ENCODE data around the gene TEX36.
"Not testable (repeated sequence)": the region's sequence is repeated elsewhere in the genome, so short reads cannot be mapped to it uniquely, and the experiment has no call there.

Gene TEX36

DNA sequence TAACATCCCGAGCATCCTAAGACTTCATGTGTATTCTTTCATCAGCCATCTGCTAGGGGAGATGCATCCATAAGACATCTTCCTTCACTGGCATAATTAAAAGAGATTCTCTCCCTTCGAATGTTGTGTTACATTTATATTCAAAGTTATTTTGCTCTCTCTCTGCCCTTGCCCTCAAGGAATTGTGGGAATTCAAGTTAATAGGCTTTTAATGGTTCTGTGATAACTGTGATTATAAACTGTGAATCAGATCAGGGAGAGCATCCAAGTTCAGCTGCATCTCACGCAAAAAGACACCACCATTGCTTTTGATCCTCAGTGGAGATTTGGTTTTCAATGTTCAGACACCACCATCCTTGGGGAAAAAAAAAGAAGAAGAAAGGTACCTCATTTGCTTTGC, 9.2 kb upstream of the TEX36 start:
- no peak for DNase-seq (ENCODE audit: low spot score)

DNA sequence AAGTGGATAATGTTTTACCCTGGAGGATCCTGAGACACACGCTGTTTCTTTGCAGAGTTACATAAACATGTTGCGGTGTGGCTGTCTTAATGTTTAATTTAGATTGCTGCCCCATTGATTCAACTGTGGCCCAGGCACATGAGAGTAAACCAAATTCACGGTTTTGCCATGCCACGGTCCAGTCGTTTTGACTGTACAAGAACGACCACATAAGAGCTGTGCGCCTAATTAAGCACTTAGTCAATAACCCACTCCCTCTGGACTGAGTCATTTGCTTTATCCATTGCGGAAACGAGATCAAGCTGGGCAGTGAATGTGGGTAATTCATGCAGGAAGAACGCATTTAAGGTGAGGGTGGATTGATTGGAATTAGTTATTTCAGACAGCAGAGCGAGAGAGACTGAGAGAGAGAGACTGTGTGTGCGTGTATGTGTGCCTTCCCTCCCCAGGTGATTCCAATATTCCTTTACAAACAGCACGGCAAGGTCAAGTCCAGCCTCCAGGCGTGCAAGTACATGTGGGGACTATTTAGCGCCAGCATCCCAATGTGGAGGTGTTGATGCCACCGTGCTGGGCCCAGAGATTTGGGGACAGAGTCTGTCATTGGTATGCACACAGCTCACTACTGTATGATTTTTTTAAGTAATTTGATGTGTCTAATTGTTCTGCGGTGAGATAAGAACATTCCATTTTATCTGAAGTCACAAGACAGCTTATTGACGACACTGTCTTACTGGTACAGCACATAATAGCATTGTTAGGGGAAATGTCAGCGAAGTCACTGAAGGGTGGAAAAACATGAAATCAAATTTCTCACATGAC, 8.4 kb upstream of the TEX36 start:
- DNase-seq (ENCODE audit: low spot score): no peak

DNA sequence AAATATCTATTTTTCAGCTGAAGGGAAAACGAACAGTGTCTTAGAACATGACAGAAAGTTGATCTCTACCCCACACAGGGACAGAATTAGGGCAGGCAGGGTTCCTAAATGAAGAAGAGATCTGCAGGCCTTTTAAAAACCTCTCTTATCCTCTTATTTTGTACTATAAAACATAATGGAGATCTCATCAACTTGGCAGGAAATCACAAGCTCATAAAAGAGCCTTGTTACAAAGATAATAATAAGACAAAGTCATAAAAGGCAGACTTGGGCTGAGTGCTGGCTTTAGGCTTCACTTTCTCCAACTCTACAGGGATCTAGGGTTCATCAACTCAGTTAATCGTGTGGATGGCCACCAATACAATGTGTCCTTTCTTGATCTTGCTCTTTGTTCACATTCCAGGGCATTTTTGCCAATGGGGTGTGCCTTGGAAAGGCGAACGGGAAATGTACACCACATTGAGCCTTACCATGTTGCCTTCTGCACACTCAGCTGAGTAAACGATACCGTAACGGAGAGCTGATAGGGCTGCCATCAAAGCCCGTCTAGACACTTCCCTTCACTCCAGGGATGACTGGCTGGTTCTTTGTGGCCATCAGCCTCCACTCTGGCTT, 7.1 kb upstream of the TEX36 start:
- no peak for DNase-seq (ENCODE audit: low spot score)

DNA sequence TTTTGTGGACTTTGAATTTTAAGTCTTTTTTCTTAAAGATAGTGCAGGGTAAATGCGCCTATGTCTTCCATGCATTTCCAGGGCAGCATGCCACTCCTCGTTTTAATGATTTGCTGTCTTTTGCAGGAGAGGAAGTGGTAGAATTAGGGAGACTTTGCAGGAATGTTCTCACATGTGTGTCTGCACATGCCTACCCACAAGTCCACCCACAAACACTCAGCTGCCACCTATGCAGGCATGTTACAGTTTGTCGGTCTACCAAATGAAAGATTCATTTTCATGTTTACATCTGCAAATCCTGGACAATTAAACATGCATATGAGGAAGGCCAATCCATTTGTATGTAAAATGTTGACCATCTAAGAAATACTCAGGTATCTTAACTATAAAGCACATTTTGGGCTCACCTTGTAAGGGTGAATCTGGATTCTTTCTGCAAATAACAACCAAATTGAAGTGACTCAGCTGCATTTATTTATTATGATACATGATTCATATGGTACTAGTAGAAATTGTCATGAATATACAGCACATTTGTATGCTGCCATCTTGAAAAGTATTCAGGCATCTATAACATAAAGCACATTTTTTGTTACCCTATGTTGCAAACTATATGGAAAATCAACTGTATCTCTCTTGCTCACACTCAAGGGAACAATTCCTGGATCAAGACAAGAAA, 4.7 kb upstream of the TEX36 start:
- DNase-seq (ENCODE audit: low spot score): no peak

DNA sequence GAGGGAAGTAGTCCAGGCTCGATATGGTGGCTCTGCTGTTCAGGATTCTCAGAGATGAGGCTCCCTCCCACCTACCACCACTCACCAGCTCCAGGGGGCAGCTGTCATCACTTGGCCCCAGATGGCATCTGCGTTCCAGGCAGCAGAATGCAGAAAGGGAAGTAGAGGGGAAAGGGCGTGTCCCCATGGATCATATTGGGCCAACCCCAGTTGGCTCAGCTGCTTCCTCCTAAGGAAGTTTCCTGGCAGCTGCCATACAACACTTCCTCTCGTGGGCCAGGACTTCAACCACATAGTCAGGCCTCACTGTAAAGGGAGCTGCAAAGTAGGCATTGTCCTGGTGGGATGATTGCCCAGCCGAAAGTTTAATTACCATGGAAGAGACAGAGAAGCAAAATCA, 1.6 kb upstream of the TEX36 start:
- no peak for DNase-seq (ENCODE audit: low spot score)

DNA sequence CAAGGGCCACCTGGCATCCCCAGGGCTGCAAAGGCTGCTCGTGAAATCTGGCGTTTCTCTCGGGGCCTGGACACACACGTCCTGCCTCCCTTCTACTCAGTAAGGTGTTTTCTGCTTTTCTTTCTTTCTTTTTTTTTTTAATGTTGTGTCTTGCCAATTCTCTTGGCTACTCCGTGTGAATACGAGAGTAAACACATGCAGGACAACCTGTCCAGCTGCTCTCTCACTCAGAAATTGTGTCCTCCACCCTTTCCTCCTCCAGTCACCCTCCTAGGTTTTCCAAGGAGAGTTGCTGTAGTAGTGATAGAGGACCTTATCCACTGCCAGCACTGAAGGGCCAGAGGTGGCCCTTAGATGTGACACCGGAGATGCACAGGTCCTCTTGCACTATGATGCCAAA, 858 bp upstream of the TEX36 start:
- no peak for DNase-seq (ENCODE audit: low spot score)

DNA sequence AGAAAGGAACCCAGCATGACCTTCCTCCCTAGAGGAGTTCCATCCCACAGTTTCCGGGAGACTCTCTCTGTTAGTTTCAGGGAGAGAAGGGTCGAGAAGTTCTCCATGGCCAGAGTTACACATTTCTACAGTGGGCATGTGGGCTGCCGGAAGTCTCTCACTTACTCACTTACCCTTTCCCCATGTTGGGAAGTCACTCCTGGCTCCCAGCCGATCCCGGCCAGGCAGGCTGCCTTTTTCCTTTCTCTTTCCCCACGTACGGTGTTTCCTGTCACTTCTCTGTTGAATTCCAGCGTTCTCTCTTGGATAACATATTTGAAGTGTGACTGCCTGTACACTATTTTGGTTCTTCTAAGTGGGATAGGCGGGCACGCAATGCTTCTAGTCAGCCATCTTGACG, 3.5 kb downstream of the TEX36 start:
- DNase-seq (ENCODE audit: low spot score): no peak

DNA sequence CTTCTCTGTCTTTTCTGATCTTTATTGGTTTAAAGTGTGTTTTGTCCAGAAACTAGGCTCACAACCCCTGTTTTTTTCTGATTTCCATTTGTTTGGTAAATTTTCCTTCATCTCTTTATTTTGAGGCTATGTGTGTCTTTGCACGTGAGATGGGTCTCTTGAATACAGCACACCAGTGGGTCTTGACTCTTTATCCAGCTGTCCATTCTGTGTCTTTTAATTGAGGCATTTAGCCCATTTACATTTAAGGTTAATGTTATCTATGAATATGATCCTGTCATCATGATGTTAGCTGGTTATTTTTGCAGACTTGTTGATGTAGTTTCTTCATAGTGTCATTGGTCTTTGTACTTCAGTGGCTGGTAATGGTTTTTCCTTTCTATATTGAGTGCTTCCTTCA, 10.1 kb downstream of the TEX36 start:
- DNase-seq (ENCODE audit: low spot score): no peak

DNA sequence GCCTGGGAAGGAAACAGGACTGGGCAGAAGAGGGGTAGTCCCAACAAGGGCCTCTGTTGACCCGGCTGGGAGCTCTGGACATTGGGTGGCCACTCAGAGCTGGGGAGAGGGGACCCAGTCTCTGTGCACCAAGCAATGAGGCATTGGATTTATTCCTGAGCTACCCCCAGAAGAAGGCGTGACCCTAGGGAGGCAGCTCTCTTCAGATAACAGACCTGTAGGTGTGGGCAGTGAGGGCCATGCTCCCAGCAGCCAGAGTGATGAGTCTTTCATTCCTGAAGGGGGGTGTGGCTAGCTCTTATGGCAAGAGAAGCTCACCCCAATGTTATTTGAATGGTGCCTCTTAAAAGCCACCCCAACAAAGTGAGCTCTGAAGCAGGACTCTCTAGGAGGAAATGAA, 20.4 kb downstream of the TEX36 start:
- DNase-seq (ENCODE audit: low spot score): no peak

DNA sequence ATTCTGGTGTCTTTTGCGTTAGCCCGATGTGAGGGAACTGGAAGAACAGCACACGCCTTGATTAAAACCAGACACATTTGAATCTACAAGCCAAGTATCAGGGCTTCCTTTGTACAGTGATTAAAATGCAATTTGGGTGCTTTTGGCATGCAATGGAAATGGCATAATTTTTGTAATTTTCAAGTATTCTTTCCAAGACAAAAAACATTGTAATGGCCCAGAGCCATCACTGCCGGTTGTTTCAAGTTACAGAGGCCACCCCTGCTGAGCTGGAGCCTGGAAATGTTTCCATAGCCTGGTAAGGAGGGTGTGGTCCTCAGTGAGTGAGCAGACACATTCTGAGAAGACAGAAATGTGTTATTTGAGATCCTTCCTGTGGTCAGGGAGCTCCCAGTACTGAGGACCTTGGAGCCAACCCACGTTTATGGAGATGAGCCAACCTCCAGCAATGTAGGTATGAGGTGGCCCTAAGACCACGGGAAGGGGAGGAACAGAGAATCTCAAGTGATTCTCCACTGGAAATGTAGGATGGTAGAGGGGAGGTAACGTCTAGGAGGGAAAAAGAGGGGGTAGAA, 20.9 kb downstream of the TEX36 start:
- DNase-seq (ENCODE audit: low spot score): no peak

DNA sequence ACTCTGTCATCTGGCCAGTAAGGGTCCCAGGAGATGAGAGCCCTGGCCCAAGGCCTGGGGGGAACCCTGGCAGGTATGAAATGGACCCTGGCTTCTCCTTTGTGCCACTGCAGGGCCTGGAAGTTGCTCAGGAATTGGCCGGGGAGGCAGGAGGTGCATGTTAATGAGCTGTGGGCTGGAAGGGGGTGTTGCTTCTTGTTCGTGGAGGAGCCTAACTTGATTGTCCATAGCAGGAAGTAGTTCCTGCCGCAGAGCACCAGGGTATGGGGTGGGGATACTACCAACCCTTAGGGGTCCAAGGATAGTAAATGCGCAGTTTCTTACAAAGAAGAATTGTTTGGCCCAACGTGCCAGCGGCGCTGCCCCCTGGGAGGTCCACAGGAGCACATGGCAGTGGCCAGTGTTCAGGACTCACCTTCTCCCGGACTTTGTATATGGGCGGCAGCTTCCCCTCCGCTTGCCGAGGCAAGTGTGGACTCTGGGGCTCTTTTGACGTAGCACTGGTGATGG, 21.5 kb downstream of the TEX36 start:
- DNase-seq (ENCODE audit: low spot score): no peak

DNA sequence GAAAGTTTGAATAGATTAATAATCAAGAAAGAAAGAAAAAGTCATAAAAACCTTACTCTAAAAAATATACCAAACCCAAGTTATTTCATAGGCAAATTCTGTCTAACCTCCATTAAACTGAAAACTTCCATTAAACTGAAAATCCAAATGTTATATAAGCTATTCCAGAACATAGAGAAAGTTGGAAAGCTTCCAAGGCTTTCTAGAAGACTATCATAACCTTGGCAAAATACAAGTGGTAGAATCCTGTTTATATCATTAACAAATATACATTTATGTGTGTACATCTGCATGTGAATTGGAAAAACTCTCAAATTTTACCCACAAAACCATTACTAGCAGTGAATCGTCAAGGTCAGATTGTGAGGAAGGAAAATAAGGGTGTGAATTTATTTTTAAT, 23.9 kb downstream of the TEX36 start:
- DNase-seq (ENCODE audit: low spot score): no peak

DNA sequence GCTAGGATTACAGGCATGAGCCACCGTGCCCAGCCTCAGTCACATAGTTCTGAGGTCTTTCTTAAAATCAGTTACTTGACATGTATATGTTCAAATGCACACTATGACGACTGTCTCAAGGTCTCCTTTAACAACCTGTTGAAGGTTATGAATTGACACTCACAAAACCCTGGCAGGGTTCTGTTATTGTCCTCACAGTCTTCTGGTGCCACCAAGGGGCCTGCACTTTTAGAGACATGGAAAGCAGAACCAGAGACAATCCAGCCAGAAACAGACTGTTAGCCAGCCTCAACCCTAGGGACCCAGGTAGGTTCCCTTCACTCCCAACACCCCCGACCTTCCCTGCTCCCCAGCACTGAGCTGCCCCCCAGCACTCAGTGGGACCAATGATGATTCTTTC, 26.4 kb downstream of the TEX36 start:
- DNase-seq (ENCODE audit: low spot score): no peak

DNA sequence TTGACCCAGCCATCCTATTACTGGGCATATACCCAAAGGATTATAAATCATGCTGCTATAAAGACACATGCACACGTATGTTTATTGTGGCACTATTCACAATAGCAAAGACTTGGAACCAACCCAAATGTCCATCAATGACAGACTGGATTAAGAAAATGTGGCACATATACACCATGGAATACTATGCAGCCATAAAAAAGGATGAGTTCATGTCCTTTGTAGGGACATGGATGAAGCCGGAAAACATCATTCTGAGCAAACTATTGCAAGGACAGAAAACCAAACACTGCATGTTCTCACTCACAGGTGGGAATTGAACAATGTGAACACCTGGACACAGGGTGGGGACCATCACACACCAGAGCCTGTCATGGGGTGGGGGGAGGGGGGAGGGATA, 29.9 kb downstream of the TEX36 start:
- not testable (repeated sequence) for DNase-seq (ENCODE audit: low spot score)

DNA sequence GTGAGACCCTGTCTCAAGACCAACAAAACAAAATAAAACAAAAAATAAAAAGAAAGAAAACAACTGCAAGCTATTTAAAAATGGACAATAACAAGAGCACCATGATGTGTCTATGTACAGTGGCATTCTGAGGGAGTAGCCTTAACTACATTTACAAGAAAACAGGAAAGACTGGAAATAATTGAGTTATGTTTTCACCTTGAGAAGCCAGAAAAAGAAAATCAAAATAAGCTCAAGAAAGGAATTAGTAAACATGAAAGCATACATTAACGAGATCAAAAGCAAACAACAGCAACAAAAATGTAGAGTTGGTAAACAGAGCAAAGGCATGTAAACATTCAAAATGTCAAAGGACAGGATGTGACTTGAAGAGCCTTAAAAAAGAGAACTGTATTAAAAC, 36.7 kb downstream of the TEX36 start:
- DNase-seq (ENCODE audit: low spot score): no peak

DNA sequence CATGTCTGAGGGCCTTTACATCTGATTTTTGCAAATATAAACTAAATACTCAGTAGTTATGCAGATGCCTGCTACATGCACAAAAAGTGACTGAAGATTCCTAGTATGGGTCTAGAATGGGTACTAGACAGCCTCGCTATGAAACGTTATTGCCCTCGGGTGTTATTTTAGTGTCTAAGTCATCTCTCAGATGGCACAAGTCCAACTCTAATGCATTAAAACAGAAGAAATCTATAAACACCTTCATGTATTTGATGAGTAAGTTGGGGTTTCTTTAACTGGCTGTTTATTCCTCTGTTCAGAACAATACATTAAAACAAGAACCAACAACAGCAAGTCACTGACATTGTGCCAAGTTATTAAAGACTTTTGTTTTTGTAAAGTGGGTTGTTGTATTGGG, 41.6 kb downstream of the TEX36 start:
- no peak for DNase-seq (ENCODE audit: low spot score)

DNA sequence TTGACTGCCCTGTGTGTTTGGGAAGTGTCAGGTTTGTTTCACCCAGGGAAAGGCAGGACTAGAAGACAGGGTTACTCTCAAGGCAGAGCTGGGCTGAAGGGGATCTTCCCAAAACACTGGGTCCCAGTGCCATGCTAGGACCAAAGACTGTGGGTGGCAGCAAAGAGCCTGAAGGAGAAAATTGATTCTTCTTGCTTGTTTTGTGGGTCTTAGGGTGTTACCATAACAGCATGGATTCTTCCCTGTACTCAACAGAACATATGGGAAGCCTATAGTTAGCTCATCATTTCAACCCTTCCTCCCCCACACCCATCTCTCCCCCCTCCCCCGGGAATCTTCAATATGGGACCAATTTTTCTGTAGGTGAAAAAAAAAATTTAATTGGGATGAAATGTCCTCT, 42.3 kb downstream of the TEX36 start:
- DNase-seq (ENCODE audit: low spot score): no peak

DNA sequence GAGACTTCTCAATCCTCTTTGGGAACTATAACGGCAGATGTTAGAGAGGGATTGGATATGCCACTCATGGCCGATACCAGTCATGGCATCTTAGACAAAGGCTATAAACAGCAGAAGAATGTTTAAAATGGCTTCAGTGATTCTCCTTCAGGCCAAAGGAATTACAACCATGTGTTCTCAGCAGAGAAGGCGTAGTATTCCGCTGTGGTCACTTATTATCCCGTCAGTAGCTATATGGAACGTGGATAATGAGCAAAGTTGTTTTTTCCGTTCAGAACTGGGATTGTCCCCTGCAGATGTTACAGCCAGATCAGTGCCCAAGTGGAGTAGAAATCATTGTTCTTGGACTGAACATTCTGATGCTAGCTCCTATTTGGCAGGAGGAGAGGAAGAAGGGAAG, 43.1 kb downstream of the TEX36 start:
- DNase-seq (ENCODE audit: low spot score): no peak

DNA sequence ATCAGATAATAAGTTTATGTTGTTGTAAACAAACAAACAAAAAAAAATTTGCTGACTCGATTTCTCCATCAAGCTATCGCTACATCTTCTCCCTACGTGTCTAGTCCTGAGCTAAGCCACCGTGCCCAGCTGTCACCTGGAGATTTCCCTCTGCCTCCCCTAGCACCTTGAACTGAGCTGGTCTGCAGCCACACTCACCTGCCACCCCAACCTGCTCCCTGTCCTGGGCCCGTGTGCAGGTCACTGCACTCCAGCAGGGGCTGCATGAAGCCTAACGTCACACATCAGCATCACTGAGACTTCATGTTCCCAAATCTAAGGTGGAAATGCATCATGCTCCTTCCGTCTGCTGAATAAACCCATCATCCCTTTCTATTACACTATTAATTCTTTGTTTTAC, 44.4 kb downstream of the TEX36 start:
- no peak for DNase-seq (ENCODE audit: low spot score)

DNA sequence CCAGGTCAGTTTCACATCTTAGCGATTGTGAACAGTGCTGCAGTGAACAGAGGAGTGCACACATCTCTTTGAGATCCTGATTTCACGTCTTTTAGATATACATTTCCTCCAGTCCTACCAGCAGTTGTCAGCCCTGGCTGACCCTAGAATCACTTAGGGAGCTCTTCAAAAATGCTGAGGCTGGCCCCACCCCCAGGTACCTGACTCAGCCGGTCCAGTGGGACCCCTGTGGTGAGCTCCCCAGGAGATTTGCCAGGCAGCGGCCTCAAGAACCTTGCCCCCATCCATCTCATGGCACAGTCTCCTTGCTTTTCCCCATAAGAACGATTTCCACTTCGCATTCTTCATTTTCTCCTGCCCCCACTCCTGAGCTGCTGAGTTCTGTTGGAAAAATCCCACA, 45.5 kb downstream of the TEX36 start:
- no peak for DNase-seq (ENCODE audit: low spot score)

DNA sequence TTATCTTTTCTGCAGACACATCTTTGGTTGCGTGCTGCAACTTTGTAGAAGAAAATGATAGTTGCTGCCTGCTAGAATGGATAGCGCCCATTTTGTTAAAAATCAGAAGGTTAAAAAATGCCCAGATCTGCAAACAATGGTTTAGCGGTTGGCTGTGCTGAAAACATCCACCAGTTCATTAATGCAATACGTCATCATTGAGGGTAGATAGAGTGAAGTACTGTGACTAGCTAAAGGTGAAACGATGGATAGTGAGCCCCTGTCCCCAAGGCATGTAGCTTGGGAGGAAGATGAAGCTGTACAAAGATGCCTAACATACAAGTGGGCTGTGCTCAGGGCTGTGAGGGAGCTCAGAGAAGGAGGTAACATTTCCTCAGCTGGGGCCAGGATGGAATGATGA, 48.4 kb downstream of the TEX36 start:
- no peak for DNase-seq (ENCODE audit: low spot score)

DNA sequence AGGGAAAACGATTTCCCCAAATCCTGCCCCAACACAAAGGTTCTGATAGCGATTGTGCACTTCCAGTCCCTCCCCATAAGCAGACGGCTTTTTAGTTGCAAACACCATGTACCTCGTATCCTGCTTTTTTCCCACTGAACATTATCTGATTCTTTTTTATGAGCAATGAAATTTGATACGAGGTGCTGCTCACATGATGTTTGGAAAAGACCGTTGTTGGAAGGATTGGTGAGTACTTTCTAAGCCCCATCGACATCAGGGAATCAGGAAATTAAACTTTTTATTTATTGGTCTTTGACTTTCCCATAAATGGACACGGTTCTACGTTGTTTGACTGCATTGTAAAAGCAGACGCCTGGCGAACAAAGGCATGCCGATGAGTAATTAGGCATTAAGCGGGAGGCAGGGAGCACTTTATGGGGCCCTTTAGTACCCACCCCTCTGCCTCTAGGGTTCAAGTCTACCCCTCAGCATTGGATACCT, 49.4 kb downstream of the TEX36 start:
- DNase-seq (ENCODE audit: low spot score): no peak

DNA sequence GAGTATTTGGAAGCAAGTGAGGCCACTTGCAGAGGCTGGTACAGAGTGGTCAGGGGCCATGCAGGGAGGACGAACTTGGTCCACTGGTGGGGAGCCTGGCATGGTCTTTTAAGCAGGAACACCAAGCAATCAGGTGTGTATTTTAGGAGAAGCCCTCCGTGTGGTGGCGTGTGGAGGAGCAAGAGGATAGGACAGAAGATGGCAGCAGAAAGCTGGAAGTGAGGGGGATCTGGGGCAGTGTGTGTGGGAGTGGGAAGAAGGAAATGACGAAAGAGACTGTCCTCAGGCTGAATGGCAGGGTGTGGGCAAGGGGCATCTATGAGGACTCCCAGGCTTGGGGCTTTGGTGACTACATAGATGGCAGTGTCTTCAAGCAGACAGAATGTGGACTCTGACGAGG, 51.2 kb downstream of the TEX36 start:
- DNase-seq (ENCODE audit: low spot score): no peak
